Fibroblast of skin of right quadriceps (primary cell): ENCODE measurements around the gene SLC35A3.
"Not testable (repeated sequence)": the region's sequence is repeated elsewhere in the genome, so short reads cannot be mapped to it uniquely, and the experiment has no call there.

Experiments
- DNase-seq: peaks from one replicate; pipeline ENCODE4 v3.0.0-alpha.2; 2013

SLC35A3 gene

DNA sequence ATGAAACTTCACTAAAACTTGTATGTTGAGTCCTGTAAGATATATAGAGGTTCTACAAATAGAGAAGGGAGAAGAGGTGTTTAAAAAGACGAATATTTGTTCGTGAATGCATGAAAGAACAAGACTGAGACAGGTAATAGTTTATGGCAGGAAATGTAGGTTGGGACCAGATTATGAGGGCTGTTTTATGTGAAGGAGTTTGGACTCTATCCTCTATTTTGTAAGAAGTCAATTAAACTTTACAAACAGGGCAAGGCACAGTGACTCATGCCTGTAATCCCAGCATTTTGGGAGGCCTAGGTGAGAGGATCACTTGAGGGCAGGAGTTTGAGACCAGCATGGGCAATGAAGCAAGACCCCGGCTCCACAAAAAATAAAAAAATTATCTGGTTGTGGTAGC, 5.7 kb downstream of the SLC35A3 start:
- no peak for DNase-seq

DNA sequence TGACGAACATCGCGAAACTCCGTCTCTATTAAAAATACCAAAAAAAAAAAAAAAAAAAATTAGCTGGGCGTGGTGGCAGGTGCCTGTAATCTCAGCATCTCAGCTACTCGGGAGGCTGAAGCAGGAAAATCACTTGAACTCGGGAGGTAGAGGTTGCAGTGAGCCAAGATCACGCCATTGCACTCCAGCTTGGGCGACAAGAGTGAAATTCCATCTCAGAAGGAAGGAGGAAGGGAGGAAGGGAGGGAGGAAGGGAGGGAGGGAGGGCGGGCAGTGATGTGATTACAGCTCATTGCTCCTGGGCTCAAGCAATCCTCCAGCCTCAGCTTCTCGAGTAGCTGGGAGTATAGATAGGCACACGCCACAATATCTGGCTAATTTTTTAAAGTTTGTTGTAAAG, 7.5 kb downstream of the SLC35A3 start:
- DNase-seq: not testable (repeated sequence)

DNA sequence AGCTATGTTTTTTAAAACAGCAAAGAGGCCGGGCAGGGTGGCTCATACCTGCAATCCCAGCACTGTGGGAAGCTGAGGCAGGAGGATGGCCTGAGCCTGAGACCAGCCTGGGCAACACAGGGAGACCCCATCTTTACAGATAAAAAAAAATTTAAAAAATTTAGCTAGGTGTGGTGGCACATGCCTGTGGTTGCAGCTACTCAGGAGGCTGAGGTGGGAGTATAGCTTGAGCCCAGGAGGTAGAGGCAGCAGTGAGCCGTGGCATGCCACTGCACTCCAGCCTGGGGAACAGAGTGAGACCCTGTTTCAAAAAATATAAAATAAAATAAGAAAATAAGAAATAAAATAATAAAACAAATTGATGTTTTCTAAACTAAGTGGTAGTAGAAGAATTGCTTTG, 8.4 kb downstream of the SLC35A3 start:
- no peak for DNase-seq

DNA sequence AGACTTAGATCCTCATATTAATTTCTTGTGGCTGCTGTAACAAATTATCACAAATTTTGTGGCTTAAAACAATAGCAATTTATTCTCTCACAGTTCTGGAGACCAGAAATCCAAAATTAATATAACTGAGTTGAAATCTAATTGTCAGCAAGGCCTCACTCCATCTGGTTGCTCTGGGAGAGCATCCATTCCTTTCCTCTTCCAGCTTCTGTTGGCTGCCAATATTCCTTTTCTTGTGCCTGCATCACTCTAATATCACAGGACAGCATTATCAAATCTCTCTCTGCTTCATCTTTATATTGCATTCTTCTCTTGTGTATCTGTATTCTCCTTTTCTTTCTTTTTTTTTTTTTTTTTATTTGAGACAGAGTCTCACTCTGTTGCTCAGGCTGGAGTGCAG, 9.3 kb downstream of the SLC35A3 start:
- no peak for DNase-seq

DNA sequence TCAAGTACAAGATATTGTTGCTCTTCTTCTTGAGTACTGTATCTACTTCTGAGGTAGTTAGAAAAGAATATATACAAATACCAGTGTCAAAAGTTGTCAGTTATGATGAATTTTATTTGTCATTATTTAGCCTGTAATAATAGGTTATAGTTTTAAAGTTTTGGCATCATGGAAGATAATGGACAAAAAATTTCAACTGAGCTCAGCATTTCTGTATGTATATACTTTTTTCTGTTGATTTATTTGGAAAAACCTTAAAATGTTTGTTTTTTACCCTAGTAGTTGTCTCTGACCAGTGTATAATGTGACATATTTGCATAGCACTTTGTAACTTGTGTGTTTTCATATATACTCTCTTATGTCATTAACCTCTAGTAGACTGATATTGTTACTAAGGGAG, 11.1 kb downstream of the SLC35A3 start:
- DNase-seq: no peak

DNA sequence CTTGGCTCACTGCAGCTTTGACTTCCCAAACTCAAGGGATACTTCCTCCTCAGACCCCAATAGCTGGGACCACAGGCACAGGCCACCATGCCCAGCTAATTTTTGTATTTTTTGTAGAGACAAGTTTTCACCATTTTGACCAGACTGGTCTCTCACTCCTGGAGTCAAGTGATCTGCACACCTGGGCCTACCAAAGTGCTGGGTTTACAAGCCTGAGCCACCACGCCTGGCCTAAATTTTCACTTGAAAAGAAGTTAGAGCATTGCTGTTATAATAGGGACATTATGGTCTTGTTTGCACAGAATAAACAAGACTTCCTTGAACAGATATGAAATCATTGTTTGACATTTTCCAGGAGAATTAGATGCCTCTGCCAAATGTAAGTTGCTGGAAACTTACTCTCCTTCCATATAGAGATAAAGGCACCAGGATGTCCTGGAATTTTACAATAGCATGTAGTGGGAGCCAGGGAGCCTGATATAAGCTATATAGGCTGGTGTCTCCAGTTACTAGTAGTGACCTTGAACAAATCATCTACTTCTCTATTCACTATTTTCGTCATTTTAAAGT, 16.9 kb downstream of the SLC35A3 start:
- no peak for DNase-seq

DNA sequence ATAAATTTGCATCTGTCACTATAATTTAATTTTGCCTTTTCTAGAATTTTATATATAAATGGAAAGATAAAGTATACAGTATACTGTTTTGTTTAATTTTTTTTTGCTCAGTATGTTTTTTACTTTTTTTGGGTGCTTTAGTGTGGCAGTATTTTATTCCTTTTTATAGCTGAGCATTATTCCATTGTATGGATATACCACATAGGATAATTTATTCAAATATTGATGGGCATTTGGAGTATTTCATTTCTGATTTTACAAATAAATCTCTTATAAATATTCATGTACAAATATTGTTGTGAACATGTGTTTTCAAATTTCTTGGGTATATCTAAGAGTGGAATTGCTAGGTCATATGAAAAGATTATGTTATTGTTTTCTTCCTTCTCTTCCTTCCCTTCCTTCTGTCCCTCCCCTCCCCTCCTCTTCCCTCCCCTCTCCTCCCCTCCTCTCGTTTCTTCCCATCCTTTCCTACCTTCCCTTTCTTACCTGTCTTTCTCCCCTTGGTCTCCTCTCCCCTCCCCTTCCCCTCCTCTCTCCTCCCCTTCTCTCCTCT, 18.5 kb downstream of the SLC35A3 start:
- no peak for DNase-seq

DNA sequence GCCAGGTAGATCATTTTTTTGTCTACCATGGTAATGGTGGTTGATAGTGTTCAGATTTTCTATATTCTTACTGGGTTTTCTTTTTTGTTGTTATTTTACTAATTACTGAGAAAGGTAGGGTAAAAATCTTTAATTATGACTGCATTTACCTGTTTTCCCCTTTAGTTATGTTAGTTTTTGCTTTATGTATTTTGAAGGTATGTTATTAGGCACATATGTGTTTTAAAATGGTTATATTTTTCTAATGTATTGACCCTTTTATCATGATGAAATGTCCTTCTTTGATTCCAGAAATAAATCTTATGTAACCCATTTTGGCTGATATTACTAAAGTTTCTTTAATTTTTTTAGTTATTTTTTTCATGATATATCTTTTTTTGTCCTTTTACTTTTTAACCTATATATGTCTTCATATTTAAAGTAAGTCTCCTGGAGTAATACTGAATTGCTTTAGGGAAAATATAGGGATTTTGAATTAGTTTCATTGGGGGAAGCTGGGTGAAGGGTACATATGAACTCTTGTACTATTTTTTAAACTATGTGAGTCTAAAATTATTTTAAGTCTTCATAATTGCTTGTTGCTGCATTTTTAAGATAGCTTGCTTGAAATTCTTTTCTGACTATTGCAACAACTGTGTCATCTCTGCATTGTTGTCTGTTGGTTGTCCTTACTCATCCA, 22.4 kb downstream of the SLC35A3 start:
- DNase-seq: no peak

DNA sequence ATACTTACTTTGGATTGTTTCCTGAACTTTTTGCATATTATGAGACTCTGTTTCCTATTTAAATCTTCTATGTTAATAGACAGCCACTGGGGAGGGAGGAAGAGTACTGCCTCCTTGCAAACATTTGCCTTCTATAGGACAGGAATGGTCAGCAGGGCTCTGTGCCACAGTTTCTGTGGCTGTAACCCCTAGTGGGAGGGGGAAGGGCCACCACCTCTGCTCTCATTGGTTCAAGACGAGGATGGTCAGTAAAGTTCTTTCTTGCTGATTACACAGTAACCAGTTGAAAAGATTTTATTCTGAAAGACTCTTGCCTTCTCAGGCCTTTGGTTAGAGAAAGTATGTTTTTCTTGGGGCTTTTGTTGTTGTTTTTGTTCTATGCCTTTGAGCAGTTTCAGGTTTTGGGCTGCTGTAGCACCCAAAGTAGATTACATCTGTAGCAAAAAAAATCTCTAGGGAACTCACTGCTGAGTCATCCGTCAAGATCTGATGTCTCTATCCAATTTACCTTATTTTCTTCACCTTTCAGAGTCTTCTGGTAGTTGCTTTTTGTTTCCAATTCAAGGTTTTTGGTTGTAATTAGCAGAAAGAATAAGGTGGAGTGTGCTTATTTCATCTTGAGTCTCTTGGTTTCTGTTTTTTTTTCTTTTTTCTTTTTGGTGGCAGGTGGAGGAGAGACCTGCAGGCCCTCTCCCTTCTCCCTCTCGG, 23.1 kb downstream of the SLC35A3 start:
- DNase-seq: no peak

DNA sequence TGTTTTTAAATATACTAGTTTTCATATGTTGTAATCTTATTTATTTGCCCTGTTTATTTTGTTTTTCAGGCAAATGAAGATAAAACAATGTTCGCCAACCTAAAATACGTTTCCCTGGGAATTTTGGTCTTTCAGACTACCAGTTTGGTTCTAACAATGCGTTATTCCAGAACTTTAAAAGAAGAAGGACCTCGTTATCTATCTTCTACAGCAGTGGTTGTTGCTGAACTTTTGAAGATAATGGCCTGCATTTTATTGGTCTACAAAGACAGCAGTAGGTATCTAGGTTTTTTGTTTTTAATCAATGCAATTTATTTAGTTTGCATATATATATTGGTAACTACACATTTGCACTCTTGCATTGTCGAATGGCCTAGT, 23.7 kb downstream of the SLC35A3 start:
- no peak for DNase-seq

DNA sequence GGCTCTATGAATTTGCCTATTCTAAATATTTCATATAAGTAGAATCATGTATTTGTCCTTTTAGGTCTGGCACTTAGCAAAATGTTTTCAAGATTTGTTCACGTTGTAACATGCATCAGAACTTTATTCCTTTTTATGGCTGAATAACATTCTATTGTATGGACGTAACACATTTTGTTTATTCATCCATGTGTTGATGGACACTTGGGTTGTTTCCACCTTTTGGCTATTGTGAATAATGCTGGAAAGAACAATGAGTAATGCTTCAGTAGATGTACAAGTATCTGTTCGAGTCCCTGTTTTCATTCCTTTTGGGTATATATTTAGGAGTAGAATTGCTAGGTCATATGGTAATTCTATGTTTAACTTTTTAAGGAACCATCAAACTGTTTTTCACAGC, 24.7 kb downstream of the SLC35A3 start:
- no peak for DNase-seq

DNA sequence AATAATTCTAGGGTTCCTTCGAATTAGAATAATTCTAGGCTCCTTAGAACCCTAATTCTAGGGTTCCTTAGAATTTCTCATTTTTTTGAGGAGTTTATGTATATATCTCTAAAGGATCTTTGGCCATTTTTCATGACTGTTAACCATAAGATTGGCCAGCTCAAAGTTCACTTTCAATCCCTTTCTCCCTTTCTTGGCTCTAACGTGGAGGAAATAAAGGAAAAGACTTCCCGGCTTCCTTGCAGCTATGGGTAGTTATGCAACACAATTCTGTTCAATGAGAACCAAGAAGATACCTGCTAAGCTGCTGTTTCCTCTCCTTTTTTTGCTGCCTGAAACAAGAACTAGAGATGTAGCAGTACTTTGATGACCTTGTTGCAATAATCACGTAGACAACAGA, 27.2 kb downstream of the SLC35A3 start:
- DNase-seq: no peak

DNA sequence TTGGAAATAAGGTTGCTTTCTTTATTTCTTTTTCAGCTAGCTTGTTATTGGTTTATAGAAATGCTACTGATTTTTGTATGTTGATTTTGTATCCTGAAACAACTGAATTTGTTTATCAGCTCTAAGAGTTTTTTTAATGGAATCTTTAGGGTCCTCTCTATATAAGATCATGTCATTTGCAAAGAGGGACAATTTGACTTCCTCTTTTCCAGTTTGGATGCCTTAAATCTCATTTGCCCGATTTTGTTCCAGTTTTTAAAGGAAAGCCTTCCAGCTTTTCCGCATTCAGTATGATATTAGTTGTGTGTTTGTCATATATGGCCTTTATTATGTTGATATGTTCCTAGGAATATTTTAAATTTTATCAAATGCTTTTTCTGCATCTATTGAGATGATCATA, 31.7 kb downstream of the SLC35A3 start:
- no peak for DNase-seq

DNA sequence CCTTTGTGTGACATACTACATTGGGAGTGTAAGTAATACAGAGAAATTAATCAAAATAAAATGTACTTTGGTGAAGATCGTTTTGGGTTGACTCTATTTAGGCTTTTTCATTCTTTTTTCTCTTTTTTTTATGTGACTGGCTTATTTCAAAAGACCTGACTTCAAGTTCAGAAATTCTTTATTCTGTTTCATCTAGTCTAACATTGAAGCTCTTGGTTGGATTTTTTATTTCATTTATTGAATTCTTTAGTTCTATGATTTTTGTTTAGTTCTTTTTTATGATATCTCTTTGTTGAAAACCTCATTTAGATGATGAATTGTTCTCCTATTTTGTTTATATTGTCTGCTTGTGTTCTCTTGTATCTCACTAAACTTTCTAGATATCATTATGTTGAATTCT, 35.6 kb downstream of the SLC35A3 start:
- DNase-seq: no peak

DNA sequence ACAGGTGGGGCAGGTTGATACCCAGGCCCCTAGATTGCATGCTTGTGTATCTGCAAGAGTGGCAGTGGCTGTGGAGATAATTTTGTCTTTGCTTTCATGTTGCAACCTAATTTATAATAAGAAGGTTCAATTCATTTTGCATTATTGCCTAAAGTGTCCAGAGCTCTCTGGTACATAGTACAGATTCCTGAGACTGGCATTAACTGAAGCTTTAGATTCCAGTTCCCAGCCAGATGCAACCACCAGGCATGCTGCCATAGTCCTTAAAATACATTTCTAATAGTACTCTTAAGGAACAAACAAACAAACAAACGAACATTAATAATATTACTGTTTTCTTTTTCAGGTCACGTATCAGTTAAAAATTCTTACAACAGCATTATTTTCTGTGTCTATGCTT, 36.9 kb downstream of the SLC35A3 start:
- DNase-seq: no peak

DNA sequence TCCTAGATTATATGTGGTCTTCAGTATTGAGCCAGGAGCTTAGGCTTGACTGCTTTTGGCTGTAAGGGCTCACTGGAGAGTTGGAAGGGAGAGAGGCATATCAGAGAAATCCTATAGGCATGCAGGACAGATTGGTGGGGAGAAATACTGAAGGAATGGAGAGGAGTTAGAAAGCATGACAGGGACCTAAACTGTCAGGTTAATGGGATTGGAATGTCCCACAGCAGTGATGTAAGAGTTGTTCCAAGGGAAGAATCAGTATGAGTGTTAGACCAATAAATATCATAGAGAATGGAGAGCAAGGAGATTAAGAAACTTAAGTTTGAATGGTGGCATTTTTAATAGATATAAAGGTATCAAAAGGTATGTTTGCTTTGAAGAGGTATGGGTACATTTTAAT, 39.7 kb downstream of the SLC35A3 start:
- DNase-seq: peak; percentile 58

DNA sequence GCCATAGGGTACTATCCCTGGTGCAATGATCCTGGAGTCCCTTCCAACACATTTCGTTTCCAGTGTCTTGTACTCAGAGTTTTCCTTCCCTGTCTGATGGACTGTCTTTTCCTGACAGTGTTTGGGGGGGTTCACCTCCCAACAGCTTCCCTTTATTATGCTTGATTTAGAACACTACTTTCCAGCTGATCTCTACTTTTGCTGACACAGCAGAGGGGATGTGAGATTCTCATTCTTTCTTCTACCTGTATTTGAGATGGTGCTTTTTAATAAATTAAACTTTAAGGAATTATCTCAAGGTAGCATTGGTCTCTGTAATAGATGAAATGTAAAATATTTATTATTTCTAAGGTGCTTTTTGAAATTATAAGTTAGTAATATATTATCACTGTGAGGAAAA, 41.0 kb downstream of the SLC35A3 start:
- no peak for DNase-seq

DNA sequence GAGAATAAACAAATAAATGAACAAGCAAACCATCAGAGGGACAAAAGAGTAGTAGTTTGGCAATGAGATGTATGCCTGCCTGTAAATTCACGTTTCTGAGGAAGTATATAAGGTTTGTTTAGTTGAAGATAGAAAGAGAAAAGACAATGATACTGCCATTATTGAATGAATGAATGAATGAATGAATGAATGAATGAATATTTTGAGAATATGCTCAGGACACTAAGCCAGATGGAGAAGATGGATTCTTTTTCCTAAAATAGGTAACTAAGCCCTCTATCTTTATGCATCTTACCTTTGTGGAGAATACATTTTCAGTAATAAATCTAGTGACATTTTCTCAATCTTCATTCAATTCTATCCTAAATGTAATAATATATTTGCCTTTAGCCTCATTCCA, 49.4 kb downstream of the SLC35A3 start:
- DNase-seq: no peak

DNA sequence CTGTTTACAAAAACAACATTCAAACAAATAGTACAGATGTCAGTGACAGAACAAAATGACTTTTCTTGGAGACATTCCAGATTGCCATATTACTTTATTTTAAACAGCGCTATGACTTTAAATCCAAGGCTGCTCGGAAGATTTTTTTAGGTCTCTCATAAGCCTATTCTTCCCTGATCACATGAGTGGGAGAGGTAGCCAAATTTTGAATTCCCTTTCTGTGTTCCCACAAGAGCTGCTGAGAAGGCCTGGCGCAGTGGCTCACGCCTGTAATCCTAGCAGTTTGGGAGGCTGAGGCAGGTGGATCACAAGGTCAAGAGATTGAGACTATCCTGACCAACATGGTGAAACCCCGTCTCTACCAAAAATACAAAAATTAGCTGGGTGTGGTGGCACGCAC, 53.7 kb downstream of the SLC35A3 start:
- no peak for DNase-seq

DNA sequence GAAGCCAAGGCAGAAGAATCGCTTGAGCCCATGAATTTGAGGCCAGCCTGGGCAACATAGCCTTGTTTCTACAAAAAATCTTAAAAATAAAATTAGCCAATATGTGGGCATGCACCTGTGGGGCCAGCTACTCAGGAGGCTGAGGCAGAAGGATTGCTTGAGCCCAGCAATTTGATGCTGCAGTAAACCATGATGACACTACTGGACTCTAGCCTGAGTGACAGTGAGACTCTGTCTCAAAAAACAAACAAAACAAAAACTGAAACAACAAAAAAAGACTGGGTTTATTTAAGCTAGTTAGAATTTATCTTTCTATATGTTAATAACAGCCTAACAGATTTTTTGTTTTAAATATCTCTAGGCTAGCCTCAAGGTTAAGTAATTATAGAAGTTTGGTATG, 57.4 kb downstream of the SLC35A3 start:
- DNase-seq: no peak

DNA sequence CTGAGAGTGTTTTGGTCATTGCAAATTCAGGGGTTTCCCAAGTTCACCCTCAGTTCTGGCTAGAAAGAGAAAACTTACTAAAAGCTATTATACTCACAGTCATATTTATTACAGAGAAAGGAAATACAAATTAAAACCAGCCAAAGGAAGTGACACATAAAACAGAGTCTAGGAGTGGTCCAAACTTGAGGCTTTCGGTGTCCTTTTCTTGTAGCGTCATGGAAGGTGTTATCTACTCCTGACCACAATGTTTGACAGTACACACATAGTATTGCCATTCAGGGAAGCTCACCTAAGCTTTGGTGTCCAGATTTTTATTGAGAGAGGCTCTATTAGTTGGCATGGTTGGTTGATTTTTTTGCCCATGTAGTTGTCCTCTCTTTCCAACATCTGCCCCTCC, 59.0 kb downstream of the SLC35A3 start:
- DNase-seq: no peak

DNA sequence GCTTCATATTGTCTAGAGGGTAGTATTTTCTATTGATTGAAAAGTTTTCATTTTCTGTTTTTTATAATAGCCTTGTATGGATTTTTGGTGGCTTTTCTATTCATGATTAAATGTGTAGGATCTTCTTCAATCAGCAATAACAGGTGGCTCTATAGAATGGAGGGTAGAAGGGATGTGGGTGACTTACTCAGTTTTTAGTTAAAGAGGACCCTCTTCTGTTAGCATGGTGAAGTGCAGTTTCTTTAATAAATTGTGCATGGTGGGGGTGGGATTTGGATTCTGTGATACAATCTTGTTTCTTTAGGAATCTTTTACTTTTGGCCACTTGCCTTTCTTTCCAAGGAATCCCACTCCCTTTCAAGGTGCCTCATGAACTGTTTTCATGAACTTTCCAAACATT, 64.7 kb downstream of the SLC35A3 start:
- DNase-seq: peak; percentile 11

DNA sequence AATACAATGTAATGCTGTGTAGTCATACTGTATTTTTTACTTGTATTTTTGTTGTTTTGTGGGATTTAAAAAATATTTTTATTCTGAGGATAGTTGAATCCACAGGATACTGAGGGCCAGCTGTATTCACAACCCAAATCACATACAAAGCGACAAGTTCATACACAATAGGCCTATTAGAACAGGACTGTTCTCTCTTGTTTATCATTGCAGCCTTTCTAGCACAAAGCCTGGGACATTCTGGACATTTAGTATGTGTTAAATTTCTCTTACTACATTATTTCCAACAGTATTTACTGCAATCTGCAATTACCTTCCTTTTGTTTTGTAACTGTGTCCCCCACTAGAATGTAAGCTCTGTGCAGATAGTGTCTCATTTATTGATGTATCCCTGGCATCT, 65.4 kb downstream of the SLC35A3 start:
- DNase-seq: no peak
